ENCODE results near the gene EDRF1. TPM values are rescaled to one million over a fixed set of nuclear protein-coding genes. Genes with fewer than 3 reads are reported as not detected.

Gene EDRF1
- total RNA-seq, 4 donors from 2014 or later: 9.9 to 17.4 (median 13.3) TPM

- Histone ChIP-seq H3K27me3 (no peaks in the 10 kb centered on the region), H3K4me1 (no peaks in the 10 kb centered on the region), H3K9me3 (no peaks in the 10 kb centered on the region), H3K27ac (replicated peaks in 1 of 4) (no peak overlapping the region), H3K4me3 (no peak overlapping the region), H3K36me3 (peaks cover 32 to 100% (median 67%) of the 10 kb centered on the region in 4 donors)
- TF ChIP-seq POLR2A (IDR thresholded peaks at IDR 0.05; ENCODE audit: low read depth): no peak
- no peak for TF ChIP-seq CTCF (IDR thresholded peaks at IDR 0.05)
- TF ChIP-seq EP300 (IDR thresholded peaks at IDR 0.05): no peak
- no peak for TF ChIP-seq POLR2AphosphoS5 (IDR thresholded peaks at IDR 0.05)
- intact Hi-C loops (cut with DNase I): no loop called here
- WGBS: 69% methylated on average over 4 of the region's 5 CpGs
- DNase-seq (ENCODE audit: extremely low spot score): no peak
Measured at GRCh38 chr10:125797994-125798662, 78.6 kb downstream of the EDRF1 start.

- H3K27me3 ChIP-seq: no peaks in the 10 kb centered on the region
- TF ChIP-seq POLR2A (IDR thresholded peaks at IDR 0.05; ENCODE audit: low read depth): no peak
- TF ChIP-seq POLR2AphosphoS5 (IDR thresholded peaks at IDR 0.05): no peak
- TF ChIP-seq EP300 (IDR thresholded peaks at IDR 0.05): no peak
- TF ChIP-seq CTCF (IDR thresholded peaks at IDR 0.05): no peak
- H3K4me1 ChIP-seq: no peaks in the 10 kb centered on the region
- no peak overlapping the region for H3K27ac ChIP-seq (replicated peaks in 1 of 4)
- no peak overlapping the region for H3K4me3 ChIP-seq
- H3K36me3 ChIP-seq: peaks cover 18 to 100% (median 59%) of the 10 kb centered on the region in 4 donors
- WGBS: 99% methylated on average over 8 of the region's 8 CpGs
- DNase-seq (ENCODE audit: extremely low spot score): no peak
- intact Hi-C loops (cut with DNase I): no loop called here
- no peaks in the 10 kb centered on the region for H3K9me3 ChIP-seq
Measured at GRCh38 chr10:125799451-125800182, 80.1 kb downstream of the EDRF1 start.

- 80% methylated on average over 1 of the region's 1 CpG for WGBS
- H3K4me1 ChIP-seq: no peaks in the 10 kb centered on the region
- H3K27ac ChIP-seq (replicated peaks in 1 of 4): no peak overlapping the region
- peaks cover 26 to 100% (median 60%) of the 10 kb centered on the region in 4 donors for H3K36me3 ChIP-seq
- H3K27me3 ChIP-seq: no peaks in the 10 kb centered on the region
- no peak overlapping the region for H3K4me3 ChIP-seq
- H3K9me3 ChIP-seq: no peaks in the 10 kb centered on the region
- TF ChIP-seq POLR2A (IDR thresholded peaks at IDR 0.05; ENCODE audit: low read depth) (no peak), CTCF (IDR thresholded peaks at IDR 0.05) (no peak), POLR2AphosphoS5 (IDR thresholded peaks at IDR 0.05) (no peak), EP300 (IDR thresholded peaks at IDR 0.05) (no peak)
- no peak for DNase-seq (ENCODE audit: extremely low spot score)
- intact Hi-C loops (cut with DNase I): no loop called here
Measured at GRCh38 chr10:125801574-125801973, 82.1 kb downstream of the EDRF1 start.

- Histone ChIP-seq H3K36me3 (peaks cover 31 to 100% (median 61%) of the 10 kb centered on the region in 4 donors), H3K27me3 (no peaks in the 10 kb centered on the region), H3K9me3 (no peaks in the 10 kb centered on the region), H3K4me3 (no peak overlapping the region), H3K27ac (replicated peaks in 1 of 4) (no peak overlapping the region), H3K4me1 (no peaks in the 10 kb centered on the region)
- TF ChIP-seq EP300 (IDR thresholded peaks at IDR 0.05): no peak
- TF ChIP-seq POLR2AphosphoS5 (IDR thresholded peaks at IDR 0.05): no peak
- no peak for TF ChIP-seq POLR2A (IDR thresholded peaks at IDR 0.05; ENCODE audit: low read depth)
- no peak for TF ChIP-seq CTCF (IDR thresholded peaks at IDR 0.05)
- intact Hi-C loops (cut with DNase I): no loop called here
- DNase-seq (ENCODE audit: extremely low spot score): no peak
- 87% methylated on average over 5 of the region's 5 CpGs for WGBS
Measured at GRCh38 chr10:125802131-125802530, 82.6 kb downstream of the EDRF1 start.

Measured in esophagus muscularis mucosa (tissue), 4 donors.